Fibroblast of lung (primary cell): ENCODE data around the gene UTP4. TPM values are rescaled to one million over a fixed set of nuclear protein-coding genes. Genes with fewer than 3 reads are reported as not detected.

ENCODE experiments used
- DNase-seq, 2 donors: peaks; one replicate each; pipeline versions ENCODE4 v3.0.0 to v3.0.0-alpha.2; 2010; ENCODE audit warnings: low read depth in 2 of 2
- H2AFZ ChIP-seq: 2 replicates; pipeline ENCODE4 v1.5.1; 2012; ENCODE audit warnings: low read length, control low read depth, inconsistent platforms
- H3K27ac ChIP-seq: 2 replicates; pipeline ENCODE4 v1.5.1; 2011; ENCODE audit warnings: low read length, control low read depth; ENCODE audit not compliant: insufficient read depth
- H3K27me3 ChIP-seq: 2 replicates; pipeline ENCODE4 v1.5.1; 2011; ENCODE audit warnings: mild to moderate bottlenecking, low read length; ENCODE audit not compliant: control insufficient read depth, insufficient read depth
- H3K36me3 ChIP-seq: 2 replicates; pipeline ENCODE4 v1.5.1; 2011; ENCODE audit warnings: low read length; ENCODE audit not compliant: control insufficient read depth, insufficient read depth
- H3K4me1 ChIP-seq: 2 replicates; pipeline ENCODE4 v1.5.1; 2011; ENCODE audit warnings: low read length; ENCODE audit not compliant: control insufficient read depth, insufficient read depth; ENCODE audit errors: extremely low read depth
- H3K4me2 ChIP-seq: 2 replicates; pipeline ENCODE4 v1.5.1; 2011; ENCODE audit warnings: low read length, control low read depth; ENCODE audit not compliant: insufficient read depth; ENCODE audit errors: extremely low read depth
- H3K4me3 ChIP-seq, 4 experiments: fragments of 200-600 bp in 1 of 4; sonication (generic) in 1 of 4; replicated peaks in 1 of 4; 2 replicates each; pipeline ENCODE4 v1.5.1; 2011 to 2016; ENCODE audit warnings: low read length in 4 of 4, low read depth in 3 of 4, mild to moderate bottlenecking in 3 of 4, control low read depth in 2 of 4, inconsistent platforms in 1 of 4, mixed read lengths in 1 of 4; ENCODE audit not compliant: insufficient read depth in 1 of 4; ENCODE audit errors: control extremely low read depth in 1 of 4
- H3K79me2 ChIP-seq: 2 replicates; pipeline ENCODE4 v1.5.1; 2012; ENCODE audit warnings: mild to moderate bottlenecking, low read length, inconsistent platforms; ENCODE audit not compliant: control insufficient read depth, insufficient read depth
- H3K9ac ChIP-seq: 2 replicates; pipeline ENCODE4 v1.5.1; 2011; ENCODE audit warnings: mild to moderate bottlenecking, low read length, control low read depth; ENCODE audit not compliant: insufficient read depth
- H3K9me3 ChIP-seq: 2 replicates; pipeline ENCODE4 v1.5.1; 2012; ENCODE audit warnings: low read depth, low read length; ENCODE audit not compliant: control insufficient read depth, insufficient read depth
- H4K20me1 ChIP-seq: 2 replicates; pipeline ENCODE4 v1.5.1; 2011; ENCODE audit warnings: low read length; ENCODE audit not compliant: control insufficient read depth, insufficient read depth; ENCODE audit errors: extremely low read depth
- CTCF ChIP-seq, 2 donors: IDR thresholded peaks in 1 of 2; conservative IDR thresholded peaks in 1 of 2; 1 replicate in 1 of 2; 2 replicates in 1 of 2; pipeline ENCODE4 v1.5.1; 2011 to 2012; ENCODE audit warnings: low read length in 2 of 2, control low read depth in 1 of 2, inconsistent platforms in 1 of 2, low read depth in 1 of 2, mild to moderate bottlenecking in 1 of 2
- EZH2 ChIP-seq: IDR thresholded peaks from 2 replicates; pipeline ENCODE4 v1.5.1; 2012; ENCODE audit warnings: low read length, control low read depth, mild to moderate bottlenecking; ENCODE audit errors: missing control alignments
- polyA plus RNA-seq, 2 donors: library from polyadenylated mRNA; depleted of rRNA in 1 of 2; stranded (reverse) in 1 of 2; unstranded in 1 of 2; fragments of >200 nt; gene quantifications; 2 replicates each; pipeline ENCODE4 v1.2.1, GENCODE V29; 2011 to 2012; ENCODE audit warnings: missing spikeins in 1 of 2
- total RNA-seq: library from RNA; depleted of rRNA; stranded (reverse); fragments of >200 nt; gene quantifications from 2 replicates; pipeline ENCODE4 v1.2.1, GENCODE V29; 2014

Gene UTP4
- total and polyA plus RNA-seq, 2 donors (not counting 1 experiment from before 2014, with no cell fraction given): 14.4 to 56.5 TPM

- peak; percentile 61 to 80 for DNase-seq
- H3K4me2 ChIP-seq: peak overlapping the region; percentile 76
- H2AFZ ChIP-seq: no peak overlapping the region
- TF ChIP-seq EZH2 (no peak), CTCF (conservative IDR thresholded peaks at IDR 0.05 in 1 of 2, IDR thresholded peaks at IDR 0.05 in 1 of 2; ENCODE audit: low read depth in 1 of 2, low read length in 2 of 2) (no peak)
- no peak overlapping the region for H3K9ac ChIP-seq
- peak overlapping the region; percentile 51 for H3K27ac ChIP-seq
- peaks cover 2% of the 10 kb centered on the region for H3K36me3 ChIP-seq
- peaks cover 20% of the 10 kb centered on the region for H3K4me1 ChIP-seq
- no peaks in the 10 kb centered on the region for H3K79me2 ChIP-seq
- no peaks in the 10 kb centered on the region for H3K27me3 ChIP-seq
- H4K20me1 ChIP-seq: no peaks in the 10 kb centered on the region
- no peak overlapping the region for H3K4me3 ChIP-seq
- H3K9me3 ChIP-seq: no peaks in the 10 kb centered on the region
Observed at GRCh38 chr16:69166221-69166833, 33.9 kb downstream of the UTP4 start.

DNA sequence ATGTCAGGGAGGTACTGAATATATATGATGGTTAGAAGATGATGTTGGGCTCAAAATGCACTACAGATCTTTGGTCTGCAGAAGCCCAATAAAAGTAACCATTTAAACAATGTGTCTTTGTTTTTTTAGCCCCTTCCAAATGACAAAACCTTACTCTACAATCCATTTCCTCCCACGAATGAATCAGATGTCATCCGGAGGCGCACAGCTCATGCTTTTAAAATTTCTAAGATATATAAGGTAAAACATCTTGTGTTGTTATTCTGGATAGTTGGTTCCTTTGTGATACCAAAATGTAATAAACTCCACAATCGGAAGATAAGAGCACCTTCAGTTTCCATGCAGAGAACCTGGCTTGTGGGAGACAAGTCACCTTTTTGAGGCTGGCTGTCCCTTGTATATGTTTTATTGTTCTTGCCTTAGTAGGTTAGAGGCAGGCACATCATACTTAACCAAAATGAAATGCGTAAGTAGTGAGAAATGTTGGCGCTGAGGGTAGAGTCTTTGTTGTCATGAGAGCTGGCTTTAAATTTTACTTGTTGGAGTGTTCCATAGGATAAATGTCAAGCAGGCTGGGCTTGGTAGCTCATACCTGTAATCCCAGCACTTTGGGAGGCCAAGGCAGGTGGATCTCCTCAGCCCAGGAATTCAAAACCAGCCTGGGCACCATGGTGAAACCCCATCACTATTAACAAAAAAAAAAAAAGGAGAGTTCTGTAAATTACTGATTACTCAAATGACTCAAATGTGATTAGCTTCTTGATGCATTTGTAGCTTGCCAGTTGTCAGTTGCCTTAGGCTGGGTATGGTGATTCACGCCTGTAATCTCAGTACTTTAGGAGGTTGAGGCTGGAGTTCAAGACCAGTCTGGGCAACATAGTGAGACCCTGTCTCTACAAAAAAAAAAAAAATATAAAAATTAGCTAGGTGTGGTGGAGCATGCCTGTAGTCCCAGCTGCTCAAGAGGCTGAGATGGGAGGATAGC, 34.8 kb downstream of the UTP4 start:
- Histone ChIP-seq H3K36me3 (peaks cover 2% of the 10 kb centered on the region), H3K4me1 (peaks cover 24% of the 10 kb centered on the region), H2AFZ (no peak overlapping the region), H3K4me3 (no peak overlapping the region), H3K27me3 (no peaks in the 10 kb centered on the region), H3K27ac (peak overlapping the region; percentile 51), H3K9me3 (no peaks in the 10 kb centered on the region), H3K79me2 (no peaks in the 10 kb centered on the region), H3K9ac (no peak overlapping the region), H3K4me2 (peak overlapping the region; percentile 46), H4K20me1 (no peaks in the 10 kb centered on the region)
- DNase-seq: peak in 1 of 2 donors; percentile 71
- no peak for TF ChIP-seq EZH2
- TF ChIP-seq CTCF (conservative IDR thresholded peaks at IDR 0.05 in 1 of 2, IDR thresholded peaks at IDR 0.05 in 1 of 2; ENCODE audit: low read depth in 1 of 2, low read length in 2 of 2): no peak

- H3K4me3 ChIP-seq: no peak overlapping the region
- H3K27ac ChIP-seq: no peak overlapping the region
- peaks cover 24% of the 10 kb centered on the region for H3K4me1 ChIP-seq
- no peaks in the 10 kb centered on the region for H4K20me1 ChIP-seq
- no peaks in the 10 kb centered on the region for H3K79me2 ChIP-seq
- TF ChIP-seq CTCF (conservative IDR thresholded peaks at IDR 0.05 in 1 of 2, IDR thresholded peaks at IDR 0.05 in 1 of 2; ENCODE audit: low read depth in 1 of 2, low read length in 2 of 2): no peak
- TF ChIP-seq EZH2: no peak
- DNase-seq: no peak
- no peaks in the 10 kb centered on the region for H3K27me3 ChIP-seq
- H3K4me2 ChIP-seq: no peak overlapping the region
- H2AFZ ChIP-seq: no peak overlapping the region
- peaks cover 2% of the 10 kb centered on the region for H3K36me3 ChIP-seq
- H3K9me3 ChIP-seq: no peaks in the 10 kb centered on the region
- H3K9ac ChIP-seq: no peak overlapping the region
Observed at GRCh38 chr16:69169051-69169450, 36.6 kb downstream of the UTP4 start.
